MM.1S (cell line): ENCODE data around the gene SCAPER.

Experiments
- CTCF ChIP-seq: fragments of 300-600 bp; sonication (generic); IDR thresholded peaks from 2 replicates; pipeline ENCODE4 v1.5.1; 2016; ENCODE audit warnings: antibody characterized with exemption, low read length, mixed read lengths
- EZH2 ChIP-seq: fragments of 300-600 bp; sonication (generic); optimal IDR thresholded peaks from 2 replicates; pipeline ENCODE3; 2017; ENCODE audit warnings: low read depth, mild to moderate bottlenecking, antibody characterized with exemption, low read length, mixed read lengths
- EZH2phosphoT487 ChIP-seq: fragments of 300-600 bp; sonication (generic); IDR thresholded peaks from 2 replicates; pipeline ENCODE4 v1.6.1; 2018; ENCODE audit warnings: antibody characterized with exemption, low read length

- no peak for TF ChIP-seq CTCF
- TF ChIP-seq EZH2phosphoT487: no peak
- TF ChIP-seq EZH2: no peak
Measured at GRCh38 chr15:76787273-76787672, 117.9 kb downstream of the SCAPER start.
